GM10248 (cell line): ENCODE measurements around the gene OR13A1.

Source experiments
- CTCF ChIA-PET: fragments of 300-600 bp; sonication (Branson Sonifier 250); formaldehyde crosslinking; extraction: SDS; loops from one replicate; lab custom pipeline; 2021; ENCODE audit warnings: antibody characterized with exemption; lab: Yijun Ruan, JAX
- POLR2A ChIA-PET: fragments of 350-650 bp; sonication (Branson Sonifier 250); formaldehyde crosslinking; extraction: SDS; loops from one replicate; lab custom pipeline; 2020; ENCODE audit warnings: antibody characterized with exemption; lab: Yijun Ruan, JAX
- DNase-seq: peaks from one replicate; pipeline ENCODE4 v3.0.0; 2012; ENCODE audit errors: extremely low spot score
- TF ChIP-seq, protein P1 (sequence below): IDR thresholded peaks from 2 replicates; pipeline ENCODE4 v1.5.1; 2012; ENCODE audit warnings: mild to moderate bottlenecking, low read depth; ENCODE audit errors: extremely low read depth, missing control alignments, control extremely low read depth

The OR13A1 gene

DNA sequence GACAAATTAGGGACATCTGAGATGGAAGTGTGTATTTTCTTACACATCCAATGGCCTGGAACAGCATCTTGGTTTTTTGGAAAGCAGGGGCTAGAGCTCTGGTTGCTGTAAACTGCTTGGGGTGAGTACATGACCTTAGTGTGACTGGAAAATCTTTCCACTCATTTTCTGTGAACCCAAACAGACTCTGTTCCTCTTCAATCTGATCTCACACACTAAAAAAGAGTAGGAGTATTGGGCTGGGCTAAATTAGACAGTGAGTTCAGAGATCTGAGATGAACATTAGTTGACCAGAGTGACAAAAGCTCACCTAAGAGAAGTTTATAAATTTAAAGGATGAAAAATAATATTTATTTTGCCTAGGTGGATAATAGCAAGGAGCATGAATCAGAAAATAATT is 59.2 kb downstream of the OR13A1 start:
- POLR2A ChIA-PET = no interaction called here

DNA sequence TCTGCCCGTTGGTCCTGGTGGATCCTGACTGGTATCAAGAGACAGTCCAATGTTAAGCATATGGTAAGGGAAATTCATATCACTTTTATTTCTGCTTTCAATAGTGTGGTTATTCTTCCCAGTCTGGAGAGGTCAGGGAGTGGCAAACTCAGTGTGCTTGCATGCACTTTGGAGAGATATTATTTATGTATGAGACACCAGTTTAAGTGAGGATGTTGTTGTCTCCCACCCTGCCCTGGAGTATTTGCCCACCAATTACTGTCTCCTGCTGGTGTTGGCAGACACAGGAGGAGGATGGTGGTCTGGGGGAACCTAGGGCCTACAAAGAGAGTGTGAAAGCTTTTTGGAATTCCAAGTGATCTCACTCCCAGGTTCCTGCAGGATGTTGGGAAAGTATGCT is 59.7 kb downstream of the OR13A1 start:
- ChIA-PET CTCF (no interaction called here), POLR2A (no interaction called here)
- TF ChIP-seq, protein P1, sequence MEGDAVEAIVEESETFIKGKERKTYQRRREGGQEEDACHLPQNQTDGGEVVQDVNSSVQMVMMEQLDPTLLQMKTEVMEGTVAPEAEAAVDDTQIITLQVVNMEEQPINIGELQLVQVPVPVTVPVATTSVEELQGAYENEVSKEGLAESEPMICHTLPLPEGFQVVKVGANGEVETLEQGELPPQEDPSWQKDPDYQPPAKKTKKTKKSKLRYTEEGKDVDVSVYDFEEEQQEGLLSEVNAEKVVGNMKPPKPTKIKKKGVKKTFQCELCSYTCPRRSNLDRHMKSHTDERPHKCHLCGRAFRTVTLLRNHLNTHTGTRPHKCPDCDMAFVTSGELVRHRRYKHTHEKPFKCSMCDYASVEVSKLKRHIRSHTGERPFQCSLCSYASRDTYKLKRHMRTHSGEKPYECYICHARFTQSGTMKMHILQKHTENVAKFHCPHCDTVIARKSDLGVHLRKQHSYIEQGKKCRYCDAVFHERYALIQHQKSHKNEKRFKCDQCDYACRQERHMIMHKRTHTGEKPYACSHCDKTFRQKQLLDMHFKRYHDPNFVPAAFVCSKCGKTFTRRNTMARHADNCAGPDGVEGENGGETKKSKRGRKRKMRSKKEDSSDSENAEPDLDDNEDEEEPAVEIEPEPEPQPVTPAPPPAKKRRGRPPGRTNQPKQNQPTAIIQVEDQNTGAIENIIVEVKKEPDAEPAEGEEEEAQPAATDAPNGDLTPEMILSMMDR = no peak
- no peak for DNase-seq

More for the DNA sequence above, 59.2 kb downstream of the OR13A1 start:
- CTCF ChIA-PET = no interaction called here
- TF ChIP-seq, protein P1 = no peak
- DNase-seq = no peak

DNA sequence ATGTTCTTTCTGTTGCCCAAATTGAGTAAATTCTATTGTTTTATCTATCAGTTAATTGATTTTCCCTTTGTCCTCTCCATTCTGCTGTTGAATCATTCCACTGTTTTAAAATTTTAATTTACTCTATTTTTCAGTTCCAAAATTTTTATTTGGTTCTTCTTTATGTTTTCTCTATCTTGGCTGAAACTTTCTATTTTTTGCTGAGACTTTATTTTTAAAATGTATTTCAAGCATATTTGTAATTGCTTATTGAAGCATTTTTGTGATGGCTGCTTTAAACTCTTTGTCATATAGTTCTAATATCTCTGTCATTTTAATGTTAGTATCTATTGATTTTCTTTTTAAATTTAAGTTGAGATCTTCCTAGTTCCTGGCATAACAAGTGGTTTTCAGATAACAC is 60.5 kb downstream of the OR13A1 start:
- no peak for DNase-seq
- CTCF ChIA-PET = interaction anchor here (0.6 kb wide), 1 partner anchor 39 kb away, joined by 3 read pairs; no protein-coding TSS in a partner anchor
- TF ChIP-seq, protein P1 = no peak
- POLR2A ChIA-PET = no interaction called here

DNA sequence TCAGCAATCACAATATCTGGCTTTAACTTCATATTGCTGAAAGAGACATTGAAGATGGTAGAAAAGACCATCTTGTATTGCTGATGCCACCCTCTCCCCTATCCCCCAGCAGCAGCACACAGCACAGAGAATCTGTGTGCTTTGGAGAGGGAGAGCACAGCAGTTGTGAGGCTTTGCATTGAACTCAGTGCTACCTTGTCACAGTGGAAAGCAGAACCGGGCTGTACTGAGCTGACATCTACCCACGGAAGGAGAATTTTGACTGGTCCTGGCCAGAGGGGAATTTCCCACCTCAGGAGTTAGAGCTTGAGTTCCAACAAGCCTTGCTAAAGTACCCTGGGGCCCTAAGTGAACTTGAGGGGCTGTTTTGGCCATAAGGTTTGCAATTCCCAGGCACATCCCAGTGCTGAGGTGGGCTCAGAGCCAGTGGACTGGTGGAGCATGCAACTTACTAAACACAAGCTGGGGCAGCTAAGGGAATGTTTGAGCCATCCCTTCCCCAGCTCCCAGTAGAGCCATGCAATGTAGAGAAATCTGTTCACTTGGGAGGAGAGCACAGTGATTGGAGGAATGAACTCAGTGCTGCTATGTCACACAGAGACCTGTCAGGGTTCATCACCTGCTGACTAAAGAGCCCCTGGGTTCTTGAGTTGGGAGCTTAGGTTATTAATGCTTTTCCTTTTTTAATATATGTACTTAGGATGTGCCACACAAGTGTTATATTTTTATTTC is 62.1 kb downstream of the OR13A1 start:
- peak; percentile 46 for DNase-seq
- TF ChIP-seq, protein P1 = no peak
- ChIA-PET CTCF (interaction anchor here (0.7 to 2.1 kb wide), 6 partner anchors 9 to 776 kb away, joined by 3 to 10 read pairs (median 4); partner anchors contain the start of gene ZFAND4), POLR2A (no interaction called here)
